A549 (cell line): ENCODE measurements around the gene FGF6.

Source experiments
- CBX2 ChIP-seq: fragments of 200-600 bp; sonication (generic); IDR thresholded peaks from 2 replicates; pipeline ENCODE4 v1.6.1; 2016; ENCODE audit warnings: low read depth, mild to moderate bottlenecking, borderline replicate concordance
- CHD2 ChIP-seq: fragments of 150-350 bp; IDR thresholded peaks from 2 replicates; pipeline ENCODE4 v1.6.1; 2014; ENCODE audit warnings: low read length; ENCODE audit not compliant: partially characterized antibody
- ESRRA ChIP-seq: fragments of 150-350 bp; IDR thresholded peaks from 2 replicates; pipeline ENCODE4 v1.6.1; 2014; ENCODE audit warnings: mild to moderate bottlenecking, low read length, borderline replicate concordance
- FOSL2 ChIP-seq, 2 experiments: fragments of 450-650 bp in 1 of 2; fragments of >200 bp in 1 of 2; sonication (Bioruptor Twin) in 1 of 2; formaldehyde crosslinking; IDR thresholded peaks; 2 replicates each; pipeline versions ENCODE4 v1.5.0 to v1.6.1; 2016 to 2020; ENCODE audit warnings: mild to moderate bottlenecking in 1 of 2, moderate library complexity in 1 of 2
- HOXA7 ChIP-seq: fragments of 250-450 bp; sonication (Bioruptor Pico); IDR thresholded peaks from 2 replicates; pipeline ENCODE4 v1.5.0; 2020; ENCODE audit warnings: mild to moderate bottlenecking, moderate library complexity
- HOXB5 ChIP-seq: fragments of 250-450 bp; sonication (Bioruptor Pico); IDR thresholded peaks from 2 replicates; pipeline ENCODE4 v1.5.0; 2020; ENCODE audit warnings: mild to moderate bottlenecking, moderate library complexity
- MYC ChIP-seq: IDR thresholded peaks from 2 replicates; pipeline ENCODE4 v1.6.1; 2012; ENCODE audit warnings: mild to moderate bottlenecking, inconsistent platforms, low read length, improper control_type of control experiment, borderline replicate concordance
- POLR2A ChIP-seq: IDR thresholded peaks from 2 replicates; pipeline ENCODE4 v1.6.1; 2012; ENCODE audit warnings: mild to moderate bottlenecking, low read length
- ZFP36 ChIP-seq: fragments of 450-650 bp; IDR thresholded peaks from 2 replicates; pipeline ENCODE4 v1.6.1; 2014; ENCODE audit warnings: borderline replicate concordance; ENCODE audit not compliant: partially characterized antibody
- ZSCAN20 ChIP-seq: fragments of 250-450 bp; sonication (Bioruptor Pico); IDR thresholded peaks from 2 replicates; pipeline ENCODE4 v1.8.0; 2022; ENCODE audit warnings: mild to moderate bottlenecking, moderate library complexity
- TF ChIP-seq, protein P1 (sequence below): fragments of >200 bp; sonication (Bioruptor Twin); formaldehyde crosslinking; IDR thresholded peaks from 3 replicates; pipeline ENCODE4 v1.6.1; 2016
- TF ChIP-seq, protein P2 (sequence below): fragments of >200 bp; sonication (Bioruptor Twin); formaldehyde crosslinking; IDR thresholded peaks from 3 replicates; pipeline ENCODE4 v1.5.1; 2016
- TF ChIP-seq, protein P3 (sequence below): IDR thresholded peaks from 2 replicates; pipeline ENCODE4 v1.6.1; 2012
- TF ChIP-seq, protein P4 (sequence below): IDR thresholded peaks from 2 replicates; pipeline ENCODE4 v1.6.1; 2012; ENCODE audit warnings: low read depth, borderline replicate concordance

DNA sequence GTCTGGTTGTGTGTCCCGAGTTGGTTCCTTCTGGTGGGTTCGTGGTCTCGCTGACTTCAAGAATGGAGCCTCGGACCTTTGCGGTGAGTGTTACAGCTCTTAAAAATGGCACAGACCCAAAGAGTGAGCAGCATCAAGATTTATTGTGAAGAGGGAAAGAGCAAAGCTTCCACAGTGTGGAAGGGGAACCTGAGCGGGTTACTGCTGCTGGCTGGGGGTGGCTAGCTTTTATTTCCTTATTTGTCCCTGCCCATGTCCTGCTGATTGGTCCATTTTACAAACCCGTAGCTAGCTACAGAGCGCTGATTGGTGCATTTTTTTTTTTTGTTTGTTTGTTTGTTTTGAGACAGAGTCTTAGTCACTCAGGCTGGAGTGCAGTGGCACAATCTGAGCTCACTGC, 29.3 kb downstream of the FGF6 start:
- TF ChIP-seq, protein P1, sequence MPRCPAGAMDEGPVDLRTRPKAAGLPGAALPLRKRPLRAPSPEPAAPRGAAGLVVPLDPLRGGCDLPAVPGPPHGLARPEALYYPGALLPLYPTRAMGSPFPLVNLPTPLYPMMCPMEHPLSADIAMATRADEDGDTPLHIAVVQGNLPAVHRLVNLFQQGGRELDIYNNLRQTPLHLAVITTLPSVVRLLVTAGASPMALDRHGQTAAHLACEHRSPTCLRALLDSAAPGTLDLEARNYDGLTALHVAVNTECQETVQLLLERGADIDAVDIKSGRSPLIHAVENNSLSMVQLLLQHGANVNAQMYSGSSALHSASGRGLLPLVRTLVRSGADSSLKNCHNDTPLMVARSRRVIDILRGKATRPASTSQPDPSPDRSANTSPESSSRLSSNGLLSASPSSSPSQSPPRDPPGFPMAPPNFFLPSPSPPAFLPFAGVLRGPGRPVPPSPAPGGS = no peak
- TF ChIP-seq CBX2 (no peak), POLR2A (no peak), CHD2 (no peak), HOXB5 (CRISPR knock-in tag) (no peak), MYC (no peak), ZFP36 (no peak), ZSCAN20 (CRISPR knock-in tag) (no peak), ESRRA (no peak), FOSL2 (IDR thresholded peaks at IDR 0.05) (no peak), FOSL2 (CRISPR knock-in tag; IDR thresholded peaks at IDR 0.05) (no peak), HOXA7 (no peak)
- TF ChIP-seq, protein P2, sequence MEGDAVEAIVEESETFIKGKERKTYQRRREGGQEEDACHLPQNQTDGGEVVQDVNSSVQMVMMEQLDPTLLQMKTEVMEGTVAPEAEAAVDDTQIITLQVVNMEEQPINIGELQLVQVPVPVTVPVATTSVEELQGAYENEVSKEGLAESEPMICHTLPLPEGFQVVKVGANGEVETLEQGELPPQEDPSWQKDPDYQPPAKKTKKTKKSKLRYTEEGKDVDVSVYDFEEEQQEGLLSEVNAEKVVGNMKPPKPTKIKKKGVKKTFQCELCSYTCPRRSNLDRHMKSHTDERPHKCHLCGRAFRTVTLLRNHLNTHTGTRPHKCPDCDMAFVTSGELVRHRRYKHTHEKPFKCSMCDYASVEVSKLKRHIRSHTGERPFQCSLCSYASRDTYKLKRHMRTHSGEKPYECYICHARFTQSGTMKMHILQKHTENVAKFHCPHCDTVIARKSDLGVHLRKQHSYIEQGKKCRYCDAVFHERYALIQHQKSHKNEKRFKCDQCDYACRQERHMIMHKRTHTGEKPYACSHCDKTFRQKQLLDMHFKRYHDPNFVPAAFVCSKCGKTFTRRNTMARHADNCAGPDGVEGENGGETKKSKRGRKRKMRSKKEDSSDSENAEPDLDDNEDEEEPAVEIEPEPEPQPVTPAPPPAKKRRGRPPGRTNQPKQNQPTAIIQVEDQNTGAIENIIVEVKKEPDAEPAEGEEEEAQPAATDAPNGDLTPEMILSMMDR = no peak
- TF ChIP-seq, protein P3, sequence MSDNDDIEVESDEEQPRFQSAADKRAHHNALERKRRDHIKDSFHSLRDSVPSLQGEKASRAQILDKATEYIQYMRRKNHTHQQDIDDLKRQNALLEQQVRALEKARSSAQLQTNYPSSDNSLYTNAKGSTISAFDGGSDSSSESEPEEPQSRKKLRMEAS = no peak
- TF ChIP-seq, protein P4, sequence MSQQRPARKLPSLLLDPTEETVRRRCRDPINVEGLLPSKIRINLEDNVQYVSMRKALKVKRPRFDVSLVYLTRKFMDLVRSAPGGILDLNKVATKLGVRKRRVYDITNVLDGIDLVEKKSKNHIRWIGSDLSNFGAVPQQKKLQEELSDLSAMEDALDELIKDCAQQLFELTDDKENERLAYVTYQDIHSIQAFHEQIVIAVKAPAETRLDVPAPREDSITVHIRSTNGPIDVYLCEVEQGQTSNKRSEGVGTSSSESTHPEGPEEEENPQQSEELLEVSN = no peak
